SKM-1 (cell line): ENCODE measurements around the gene LDHAL6B.

Experiments
- DNase-seq: peaks from one replicate; lab custom pipeline; 2025; ENCODE audit not compliant: unreplicated experiment; lab: John Stamatoyannopoulos, UW

LDHAL6B gene

DNA sequence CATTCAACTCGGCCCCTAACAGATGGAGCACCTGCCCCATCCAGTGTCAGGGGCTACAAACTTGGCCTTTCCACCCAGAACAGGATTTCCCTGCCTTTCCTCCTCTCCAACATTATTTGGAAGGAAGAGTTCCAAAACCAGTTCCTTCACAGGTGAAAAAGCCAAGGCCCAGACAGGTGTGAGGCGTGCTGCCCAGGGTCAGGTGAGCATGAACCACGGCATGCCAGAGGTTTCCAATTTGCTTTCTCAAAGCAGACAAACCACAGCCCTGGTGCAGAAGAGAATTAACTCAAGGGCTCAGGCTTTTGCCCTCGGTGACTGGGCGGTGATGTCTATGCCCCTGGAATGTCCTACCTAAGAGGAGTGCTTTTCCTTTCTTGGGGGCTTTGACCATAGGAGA is 43.2 kb downstream of the LDHAL6B start:
- no peak for DNase-seq

- no peak for DNase-seq
These were observed 43.6 kb downstream of the LDHAL6B start for GRCh38 chr15:59250249-59250648.

- no peak for DNase-seq
These were observed 44.6 kb downstream of the LDHAL6B start for GRCh38 chr15:59251001-59251845.

GRCh38 chr15:59252137-59252536 is 45.5 kb downstream of the LDHAL6B start:
- DNase-seq, result no peak

- DNase-seq, result no peak
These were observed 49.2 kb downstream of the LDHAL6B start for GRCh38 chr15:59255680-59256336.

- DNase-seq, result no peak
These were observed 49.8 kb downstream of the LDHAL6B start for GRCh38 chr15:59256482-59256881.

- DNase-seq, result no peak
These were observed 50.5 kb downstream of the LDHAL6B start for GRCh38 chr15:59257140-59257539.
